Fibroblast of the conjunctiva (primary cell): ENCODE measurements around the gene PRKCE.

Source experiments
- DNase-seq: peaks from one replicate; pipeline ENCODE4 v3.0.0-alpha.2; 2010; ENCODE audit warnings: low read depth

Gene PRKCE

GRCh38 chr2:45860136-45861121 lies 209.0 kb downstream of the PRKCE start:
- peak; percentile 72 for DNase-seq

GRCh38 chr2:45862843-45863242 lies 211.4 kb downstream of the PRKCE start:
- DNase-seq: no peak

- no peak for DNase-seq
Observed at GRCh38 chr2:45864121-45864520, 212.6 kb downstream of the PRKCE start.

GRCh38 chr2:45867349-45867748 lies 215.9 kb downstream of the PRKCE start:
- DNase-seq: no peak

GRCh38 chr2:45867800-45868199 lies 216.3 kb downstream of the PRKCE start:
- no peak for DNase-seq

- no peak for DNase-seq
Observed at GRCh38 chr2:45869165-45869501, 217.7 kb downstream of the PRKCE start.

GRCh38 chr2:45871025-45871424 lies 219.6 kb downstream of the PRKCE start:
- DNase-seq: no peak

- no peak for DNase-seq
Observed at GRCh38 chr2:45871541-45871940, 220.1 kb downstream of the PRKCE start.

GRCh38 chr2:45872211-45872610 lies 220.7 kb downstream of the PRKCE start:
- no peak for DNase-seq

GRCh38 chr2:45874344-45874743 lies 222.9 kb downstream of the PRKCE start:
- no peak for DNase-seq

- DNase-seq: no peak
Observed at GRCh38 chr2:45876611-45877010, 225.1 kb downstream of the PRKCE start.

- DNase-seq: no peak
Observed at GRCh38 chr2:45879406-45879805, 227.9 kb downstream of the PRKCE start.

- DNase-seq: no peak
Observed at GRCh38 chr2:45879936-45880335, 228.5 kb downstream of the PRKCE start.

GRCh38 chr2:45881970-45882581 lies 230.6 kb downstream of the PRKCE start:
- DNase-seq: no peak

- DNase-seq: peak; percentile 85
Observed at GRCh38 chr2:45882707-45883602, 231.5 kb downstream of the PRKCE start.

- DNase-seq: no peak
Observed at GRCh38 chr2:45883603-45884000, 232.1 kb downstream of the PRKCE start.

- no peak for DNase-seq
Observed at GRCh38 chr2:45884126-45884525, 232.7 kb downstream of the PRKCE start.

GRCh38 chr2:45885171-45885621 lies 233.7 kb downstream of the PRKCE start:
- no peak for DNase-seq

- DNase-seq: no peak
Observed at GRCh38 chr2:45886171-45886663, 234.7 kb downstream of the PRKCE start.

- DNase-seq: peak; percentile 69
Observed at GRCh38 chr2:45888167-45888566, 236.7 kb downstream of the PRKCE start.

- DNase-seq: no peak
Observed at GRCh38 chr2:45888641-45889040, 237.2 kb downstream of the PRKCE start.

- no peak for DNase-seq
Observed at GRCh38 chr2:45889053-45889452, 237.6 kb downstream of the PRKCE start.
